Measurements from ENCODE around the gene RSBN1L. TPM values are rescaled to one million over a fixed set of nuclear protein-coding genes. Genes with fewer than 3 reads are reported as not detected.

RSBN1L gene
- total and polyA plus RNA-seq, 2 donors (not counting 3 experiments of a cell fraction or from before 2014, with no cell fraction given) = 3.0 to 13.1 TPM

DNA sequence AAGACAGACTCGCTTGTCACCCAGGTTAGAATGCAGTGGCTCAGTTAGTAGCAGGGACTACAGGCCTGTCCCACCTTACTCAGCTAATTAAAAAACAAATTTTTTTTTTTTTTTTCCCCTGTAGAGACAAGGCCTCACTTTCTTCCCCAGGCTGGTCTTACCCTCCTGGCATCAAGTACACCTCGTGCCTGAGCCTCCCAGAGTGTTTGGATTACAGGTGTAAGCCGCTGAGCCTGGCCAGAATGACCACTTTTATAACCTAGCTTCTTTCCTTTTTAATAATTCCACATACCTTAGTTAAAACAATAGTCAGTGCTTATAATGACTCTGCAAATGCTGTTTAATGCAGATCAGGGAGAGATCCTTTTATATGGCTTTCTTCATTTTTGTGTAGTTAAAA, 31.3 kb downstream of the RSBN1L start:
- Histone ChIP-seq H3K27ac (ENCODE audit: insufficient read depth, low read depth, low read length) (peak overlapping the region; percentile 25), H3K4me3 (replicated peaks in 1 of 3; ENCODE audit: insufficient read depth in 1 of 3, low read depth in 1 of 3, low read length in 3 of 3) (no peak overlapping the region), H3K4me1 (ENCODE audit: control insufficient read depth, extremely low read depth, insufficient read depth, low read length) (peaks cover 7% of the 10 kb centered on the region), H3K9me1 (replicated peaks; ENCODE audit: control insufficient read depth, extremely low read depth, insufficient read depth, low read length) (no peaks in the 10 kb centered on the region), H3K79me2 (ENCODE audit: control insufficient read depth, insufficient read depth, low read length) (peaks cover 48% of the 10 kb centered on the region), H3K9me3 (replicated peaks; ENCODE audit: control insufficient read depth, insufficient read depth, low read length) (no peaks in the 10 kb centered on the region), H2AFZ (ENCODE audit: low read depth, low read length) (no peak overlapping the region), H3K4me2 (ENCODE audit: insufficient read depth, low read length) (peak overlapping the region; percentile 32), H3K27me3 (ENCODE audit: control insufficient read depth in 2 of 2, insufficient read depth in 2 of 2, low read length in 2 of 2) (no peaks in the 10 kb centered on the region), H3K36me3 (ENCODE audit: control insufficient read depth in 2 of 2, extremely low read depth in 1 of 2, insufficient read depth in 2 of 2, low read length in 2 of 2) (no peaks in the 10 kb centered on the region), H4K20me1 (replicated peaks; ENCODE audit: control insufficient read depth, extremely low read depth, insufficient read depth, low read length) (no peaks in the 10 kb centered on the region), H3K9ac (replicated peaks; ENCODE audit: extremely low read depth, insufficient read depth, low read length) (no peak overlapping the region)
- dilution Hi-C loops (cut with MboI; ENCODE audit: extremely low pct_ligation_motif_present, low sequenced_read_pairs) (no loop called here), intact Hi-C loops (cut with micrococcal nuclease) (no loop called here)
- FAIRE-seq (no peak), DNase-seq (ENCODE audit: low read depth, low spot score) (no peak)
- no TSS peak for BruUV-seq (replicated peaks)
- TF ChIP-seq JUN (IDR thresholded peaks at IDR 0.05; ENCODE audit: borderline replicate concordance, insufficient read depth, insufficient read length, low read depth) = no peak
- no peak for TF ChIP-seq GATA2 (IDR thresholded peaks at IDR 0.05; ENCODE audit: insufficient read depth, insufficient read length, low read depth, low read length)
- no peak for TF ChIP-seq FOS (IDR thresholded peaks at IDR 0.05; ENCODE audit: borderline replicate concordance, insufficient read depth, low read length)
- no peak for TF ChIP-seq POLR2AphosphoS5 (IDR thresholded peaks at IDR 0.05; ENCODE audit: insufficient read depth, low read depth, low read length)
- TF ChIP-seq EZH2 (IDR thresholded peaks at IDR 0.05; ENCODE audit: borderline replicate concordance, low read depth, low read length, severe bottlenecking) = no peak
- no peak for TF ChIP-seq POLR2A (IDR thresholded peaks at IDR 0.05; ENCODE audit: low read depth, low read length)
- TF ChIP-seq, protein P1, sequence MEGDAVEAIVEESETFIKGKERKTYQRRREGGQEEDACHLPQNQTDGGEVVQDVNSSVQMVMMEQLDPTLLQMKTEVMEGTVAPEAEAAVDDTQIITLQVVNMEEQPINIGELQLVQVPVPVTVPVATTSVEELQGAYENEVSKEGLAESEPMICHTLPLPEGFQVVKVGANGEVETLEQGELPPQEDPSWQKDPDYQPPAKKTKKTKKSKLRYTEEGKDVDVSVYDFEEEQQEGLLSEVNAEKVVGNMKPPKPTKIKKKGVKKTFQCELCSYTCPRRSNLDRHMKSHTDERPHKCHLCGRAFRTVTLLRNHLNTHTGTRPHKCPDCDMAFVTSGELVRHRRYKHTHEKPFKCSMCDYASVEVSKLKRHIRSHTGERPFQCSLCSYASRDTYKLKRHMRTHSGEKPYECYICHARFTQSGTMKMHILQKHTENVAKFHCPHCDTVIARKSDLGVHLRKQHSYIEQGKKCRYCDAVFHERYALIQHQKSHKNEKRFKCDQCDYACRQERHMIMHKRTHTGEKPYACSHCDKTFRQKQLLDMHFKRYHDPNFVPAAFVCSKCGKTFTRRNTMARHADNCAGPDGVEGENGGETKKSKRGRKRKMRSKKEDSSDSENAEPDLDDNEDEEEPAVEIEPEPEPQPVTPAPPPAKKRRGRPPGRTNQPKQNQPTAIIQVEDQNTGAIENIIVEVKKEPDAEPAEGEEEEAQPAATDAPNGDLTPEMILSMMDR (IDR thresholded peaks at IDR 0.05; ENCODE audit: extremely low read depth in 1 of 2, insufficient read depth in 1 of 2, low read depth in 1 of 2, low read length in 2 of 2) = no peak
- TF ChIP-seq, protein P2, sequence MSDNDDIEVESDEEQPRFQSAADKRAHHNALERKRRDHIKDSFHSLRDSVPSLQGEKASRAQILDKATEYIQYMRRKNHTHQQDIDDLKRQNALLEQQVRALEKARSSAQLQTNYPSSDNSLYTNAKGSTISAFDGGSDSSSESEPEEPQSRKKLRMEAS (IDR thresholded peaks at IDR 0.05; ENCODE audit: insufficient read depth, insufficient read length) = no peak
- TF ChIP-seq MYC (IDR thresholded peaks at IDR 0.05; ENCODE audit: low read depth, low read length) = no peak
- POLR2A ChIA-PET = no interaction called here
- CTCF ChIA-PET = interaction anchor here (0.9 to 1.9 kb wide), 6 partner anchors 8 to 287 kb away, joined by 3 to 7 read pairs (median 5); no protein-coding TSS in a partner anchor
